Ishikawa (cell line): ENCODE measurements around the gene PXT1.

Experiments used
- CREB1 ChIP-seq: IDR thresholded peaks from 2 replicates; pipeline ENCODE4 v1.6.1; 2012; ENCODE audit warnings: low read depth
- FOXM1 ChIP-seq: IDR thresholded peaks from 2 replicates; pipeline ENCODE4 v1.6.1; 2012; ENCODE audit warnings: low read depth, borderline replicate concordance
- TAF1 ChIP-seq: IDR thresholded peaks from 2 replicates; pipeline ENCODE4 v1.6.1; 2012; ENCODE audit warnings: low read depth, mild to moderate bottlenecking
- TF ChIP-seq, protein P1 (sequence below): IDR thresholded peaks from 2 replicates; pipeline ENCODE4 v1.6.1; 2012

- TF ChIP-seq CREB1 = peak; percentile 89
- no peak for TF ChIP-seq FOXM1
- TF ChIP-seq TAF1 = peak; percentile 43; the same call in 1 of the 2 replicates
- TF ChIP-seq, protein P1, sequence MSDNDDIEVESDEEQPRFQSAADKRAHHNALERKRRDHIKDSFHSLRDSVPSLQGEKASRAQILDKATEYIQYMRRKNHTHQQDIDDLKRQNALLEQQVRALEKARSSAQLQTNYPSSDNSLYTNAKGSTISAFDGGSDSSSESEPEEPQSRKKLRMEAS = no peak
These were observed 1.3 kb downstream of the PXT1 start for GRCh38 chr6:36441307-36441894.
